Activated T-cell treated with anti-CD3 and anti-CD28 coated beads for 48 hours (primary cell): Measurements from ENCODE around the gene SLC15A2.

ENCODE experiments used
- DNase-seq: peaks from one replicate; pipeline ENCODE4 v3.0.0-alpha.2; 2020; ENCODE audit warnings: low read depth

SLC15A2 gene

GRCh38 chr3:121985846-121986245 lies 91.6 kb downstream of the SLC15A2 start:
- no peak for DNase-seq

- DNase-seq, result no peak
Observed at GRCh38 chr3:121988146-121988545, 93.9 kb downstream of the SLC15A2 start.

GRCh38 chr3:121989943-121990342 lies 95.7 kb downstream of the SLC15A2 start:
- no peak for DNase-seq

- no peak for DNase-seq
Observed at GRCh38 chr3:121992601-121993560, 98.7 kb downstream of the SLC15A2 start.
